Activated B cell treated with CpG ODN at 0.5 μM for 24 hours (primary cell): ENCODE data around the gene FXR1. TPM values are rescaled to one million over a fixed set of nuclear protein-coding genes. Genes with fewer than 3 reads are reported as not detected.

Experiments used
- ATAC-seq: fragments of 200-7000 bp; cut with Tn5 transposase; one replicate; pipeline ENCODE4 v1.10.0; 2021; ENCODE audit warnings: low read depth, mild to moderate bottlenecking, moderate library complexity
- CTCF ChIA-PET: fragments of 350-600 bp; sonication (Branson Sonifier 250); formaldehyde crosslinking; loops from one replicate; lab custom pipeline; 2021; ENCODE audit warnings: antibody characterized with exemption; lab: Charles Lee
- POLR2A ChIA-PET: fragments of 350-600 bp; sonication (Branson Sonifier 250); formaldehyde crosslinking; loops from one replicate; lab custom pipeline; 2021; ENCODE audit warnings: antibody characterized with exemption; lab: Charles Lee
- DNase-seq: peaks from one replicate; pipeline ENCODE4 v3.0.0; 2022
- H3K27ac Mint-ChIP-seq: one replicate; pipeline ENCODE4 v1.8.0; 2020; ENCODE audit warnings: mixed read lengths
- H3K27me3 Mint-ChIP-seq: one replicate; pipeline ENCODE4 v1.8.0; 2021; ENCODE audit warnings: mixed read lengths
- H3K36me3 Mint-ChIP-seq: one replicate; pipeline ENCODE4 v1.8.0; 2021; ENCODE audit warnings: low read depth, mixed read lengths
- H3K4me1 Mint-ChIP-seq: one replicate; pipeline ENCODE4 v1.8.0; 2021; ENCODE audit warnings: mixed read lengths
- H3K4me3 Mint-ChIP-seq: one replicate; pipeline ENCODE4 v1.8.0; 2020; ENCODE audit warnings: mild to moderate bottlenecking, mixed read lengths
- H3K9me3 Mint-ChIP-seq: one replicate; pipeline ENCODE4 v1.8.0; 2020; ENCODE audit warnings: mixed read lengths
- CTCF ChIP-seq: fragments of 200-600 bp; IDR thresholded peaks from one replicate; pipeline ENCODE4 v1.8.0; 2022; ENCODE audit warnings: antibody characterized with exemption, mild to moderate bottlenecking
- intact Hi-C: fragments of 100-400 bp; cut with micrococcal nuclease; formaldehyde crosslinking; loops from one replicate; pipeline ENCODE4 v1.15.1; 2024
- total RNA-seq: library from RNA; stranded (reverse); gene quantifications from 2 replicates; pipeline ENCODE4 v1.2.3, GENCODE V29; 2022

FXR1 gene
- total RNA-seq, 1 donor from 2014 or later = 130 TPM

DNA sequence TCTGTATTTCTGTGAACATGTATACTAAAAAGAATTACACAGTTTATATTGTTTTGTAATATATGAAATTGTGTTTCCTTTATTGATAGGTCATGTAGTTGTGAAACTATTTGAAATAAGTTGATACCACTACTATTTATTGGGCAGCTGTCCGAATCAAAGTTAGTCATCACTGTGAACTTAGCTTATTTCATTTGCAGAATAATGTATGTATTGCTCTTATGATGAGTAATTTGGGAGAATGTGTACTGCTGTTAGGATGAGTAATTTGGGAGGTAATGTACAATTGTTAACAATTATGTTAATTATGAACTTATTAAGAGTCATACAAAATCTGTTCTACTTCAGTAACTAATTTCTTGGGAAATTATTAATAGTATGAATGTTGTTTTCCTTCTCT is 22.2 kb downstream of the FXR1 start:
- no peak for TF ChIP-seq CTCF
- intact Hi-C loops = no loop called here
- ATAC-seq (no peak), DNase-seq (no peak)
- no peaks in the 10 kb centered on the region for H3K9me3 Mint-ChIP-seq
- no peak overlapping the region for H3K27ac Mint-ChIP-seq
- peaks cover 23% of the 10 kb centered on the region for H3K4me1 Mint-ChIP-seq
- ChIA-PET CTCF (no interaction called here), POLR2A (no interaction called here)
- H3K27me3 Mint-ChIP-seq = no peaks in the 10 kb centered on the region
- peaks cover 54% of the 10 kb centered on the region for H3K36me3 Mint-ChIP-seq
- H3K4me3 Mint-ChIP-seq = no peak overlapping the region

DNA sequence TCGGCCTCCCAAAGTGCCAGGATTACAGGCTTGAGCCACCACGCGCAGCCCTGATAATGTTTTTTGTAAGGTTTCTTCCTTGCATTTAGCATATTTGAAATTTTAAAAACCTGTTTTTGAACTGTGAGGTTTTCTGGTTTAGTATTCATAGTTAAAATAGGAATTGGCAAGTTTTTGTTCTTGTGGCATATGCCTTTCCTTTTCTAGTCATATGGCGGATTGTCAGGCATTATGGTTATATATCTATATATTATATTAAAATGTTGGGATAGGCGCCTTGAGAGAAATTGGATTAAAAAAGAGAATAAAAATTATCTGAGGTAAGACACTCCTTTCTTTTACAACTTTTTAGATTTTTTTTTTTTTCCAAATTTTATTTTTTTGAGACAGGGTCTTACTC is 28.4 kb downstream of the FXR1 start:
- intact Hi-C loops = no loop called here
- Mint-ChIP-seq H3K27me3 (no peaks in the 10 kb centered on the region), H3K4me3 (no peak overlapping the region), H3K9me3 (no peaks in the 10 kb centered on the region), H3K4me1 (no peaks in the 10 kb centered on the region), H3K36me3 (peaks cover 68% of the 10 kb centered on the region), H3K27ac (no peak overlapping the region)
- DNase-seq (no peak), ATAC-seq (no peak)
- no peak for TF ChIP-seq CTCF
- CTCF ChIA-PET = no interaction called here
- POLR2A ChIA-PET = no interaction called here

DNA sequence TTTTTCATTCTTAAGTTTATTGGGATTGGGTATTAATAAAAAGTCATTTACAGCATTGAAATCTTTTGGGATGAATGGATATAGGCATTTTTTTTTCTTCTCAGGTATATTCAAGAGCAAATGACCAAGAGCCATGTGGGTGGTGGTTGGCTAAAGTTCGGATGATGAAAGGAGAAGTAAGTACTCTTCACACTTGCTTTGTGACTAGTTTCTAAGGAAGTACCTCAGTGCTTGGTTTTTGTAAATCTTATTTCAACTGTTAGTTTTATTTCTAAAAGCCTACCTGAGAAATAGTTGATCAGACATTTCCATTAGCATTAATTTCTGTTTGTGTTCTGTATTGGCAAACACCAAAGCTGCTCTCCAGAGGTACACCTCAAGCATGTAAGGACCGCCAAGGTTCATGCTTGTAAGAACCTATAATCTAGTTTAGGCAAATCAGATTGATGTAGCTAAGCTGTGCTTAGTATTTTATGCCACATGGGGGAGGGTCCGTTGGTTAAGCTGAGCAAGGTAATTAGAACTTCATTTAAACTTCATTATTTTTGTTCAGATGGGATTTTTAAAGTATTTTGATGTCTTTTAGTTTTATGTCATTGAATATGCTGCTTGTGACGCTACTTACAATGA is 35.4 kb downstream of the FXR1 start:
- H3K27me3 Mint-ChIP-seq = no peaks in the 10 kb centered on the region
- no peak for TF ChIP-seq CTCF
- peaks cover 16% of the 10 kb centered on the region for H3K4me1 Mint-ChIP-seq
- H3K36me3 Mint-ChIP-seq = peaks cover 78% of the 10 kb centered on the region
- ChIA-PET POLR2A (interaction anchor here (1.8 kb wide), 1 partner anchor 36 kb away, joined by 6 read pairs; the partner anchor contains the start of gene FXR1), CTCF (no interaction called here)
- no peaks in the 10 kb centered on the region for H3K9me3 Mint-ChIP-seq
- intact Hi-C loops = loop anchor here (2.0 to 5.0 kb wide), 2 partner anchors 35 to 39 kb away; partner anchors contain the start of genes DNAJC19 and FXR1
- ATAC-seq = peak; percentile 71
- no peak for DNase-seq
- H3K27ac Mint-ChIP-seq = peak overlapping the region; percentile 59
- H3K4me3 Mint-ChIP-seq = no peak overlapping the region

GRCh38 chr3:180959691-180960090 is 47.2 kb downstream of the FXR1 start:
- no peak overlapping the region for H3K27ac Mint-ChIP-seq
- no peak for TF ChIP-seq CTCF
- no peaks in the 10 kb centered on the region for H3K9me3 Mint-ChIP-seq
- H3K4me1 Mint-ChIP-seq = peaks cover 7% of the 10 kb centered on the region
- ATAC-seq (no peak), DNase-seq (no peak)
- no peaks in the 10 kb centered on the region for H3K27me3 Mint-ChIP-seq
- ChIA-PET CTCF (no interaction called here), POLR2A (no interaction called here)
- intact Hi-C loops = loop anchor here (2.0 kb wide), 1 partner anchor 13 kb away; no protein-coding TSS in a partner anchor
- no peak overlapping the region for H3K4me3 Mint-ChIP-seq
- H3K36me3 Mint-ChIP-seq = peaks cover 78% of the 10 kb centered on the region

DNA sequence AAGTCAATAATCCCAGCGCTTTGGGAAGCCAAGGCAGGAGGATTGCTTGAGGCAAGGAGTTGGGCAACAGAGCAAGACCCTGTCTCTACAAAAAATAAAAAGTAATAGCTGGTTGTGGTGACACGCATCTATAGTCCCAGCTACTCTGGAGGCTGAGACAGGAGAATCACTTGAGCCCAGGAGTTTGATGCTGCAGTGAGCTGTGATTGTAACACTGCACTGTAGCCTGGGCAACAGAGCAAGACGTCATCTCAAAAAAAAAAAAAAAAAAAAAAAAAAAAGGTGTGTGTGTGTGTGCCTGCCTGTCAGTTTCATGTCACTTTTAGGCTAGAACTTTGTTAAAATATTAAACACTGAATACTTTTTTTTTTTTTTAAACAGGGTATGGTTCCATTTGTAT is 48.6 kb downstream of the FXR1 start:
- Mint-ChIP-seq H3K4me1 (peaks cover 7% of the 10 kb centered on the region), H3K36me3 (peaks cover 79% of the 10 kb centered on the region), H3K27ac (no peak overlapping the region), H3K4me3 (no peak overlapping the region), H3K9me3 (no peaks in the 10 kb centered on the region), H3K27me3 (no peaks in the 10 kb centered on the region)
- ATAC-seq = no peak
- CTCF ChIA-PET = no interaction called here
- no peak for DNase-seq
- no peak for TF ChIP-seq CTCF
- intact Hi-C loops = no loop called here
- POLR2A ChIA-PET = no interaction called here
